Activated naive CD8-positive, alpha-beta T cell treated with anti-CD3 and anti-CD28 coated beads, Interleukin-2, amount 50 U/mL, for 24 hours (primary cell): ENCODE results near the gene RBM23.

Experiments
- ATAC-seq: fragments of 150-1000 bp; cut with Tn5 transposase; one replicate; pipeline ENCODE4 v1.10.0; 2021
- DNase-seq: peaks from one replicate; pipeline ENCODE4 v3.0.0; 2021
- H3K27ac Mint-ChIP-seq: one replicate; pipeline ENCODE4 v1.8.0; 2021; ENCODE audit warnings: mild to moderate bottlenecking, mixed read lengths
- H3K27me3 Mint-ChIP-seq: one replicate; pipeline ENCODE4 v1.8.0; 2021; ENCODE audit warnings: mixed read lengths
- H3K36me3 Mint-ChIP-seq: one replicate; pipeline ENCODE4 v1.8.0; 2021; ENCODE audit warnings: low read depth, mixed read lengths
- H3K4me1 Mint-ChIP-seq: one replicate; pipeline ENCODE4 v1.8.0; 2021; ENCODE audit warnings: mixed read lengths
- H3K4me3 Mint-ChIP-seq: one replicate; pipeline ENCODE4 v1.8.0; 2021; ENCODE audit warnings: mild to moderate bottlenecking, moderate library complexity, mixed read lengths
- H3K9me3 Mint-ChIP-seq: one replicate; pipeline ENCODE4 v1.8.0; 2021; ENCODE audit warnings: mixed read lengths

RBM23 gene

DNA sequence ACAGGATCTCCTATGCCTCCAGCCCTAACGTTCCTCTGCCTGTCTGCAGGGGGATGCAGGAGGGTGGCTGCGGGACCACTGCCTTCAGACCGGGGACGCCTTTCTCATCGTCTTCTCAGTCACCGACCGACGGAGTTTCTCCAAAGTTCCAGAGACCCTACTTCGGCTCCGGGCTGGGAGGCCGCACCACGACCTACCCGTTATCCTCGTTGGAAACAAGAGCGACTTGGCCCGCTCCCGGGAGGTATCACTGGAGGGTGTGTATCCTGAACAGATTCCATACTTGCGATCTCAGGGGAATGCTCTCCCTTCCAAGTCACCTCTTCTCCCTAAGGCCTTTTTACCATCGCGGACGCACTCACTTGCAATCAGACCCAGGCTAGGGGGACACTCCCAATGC, 33.0 kb downstream of the RBM23 start:
- Mint-ChIP-seq H3K4me1 (peaks cover 45% of the 10 kb centered on the region), H3K36me3 (peaks cover 2% of the 10 kb centered on the region), H3K27ac (no peak overlapping the region), H3K27me3 (no peaks in the 10 kb centered on the region), H3K4me3 (peak overlapping the region; percentile 84), H3K9me3 (no peaks in the 10 kb centered on the region)
- no peak for ATAC-seq
- no peak for DNase-seq

DNA sequence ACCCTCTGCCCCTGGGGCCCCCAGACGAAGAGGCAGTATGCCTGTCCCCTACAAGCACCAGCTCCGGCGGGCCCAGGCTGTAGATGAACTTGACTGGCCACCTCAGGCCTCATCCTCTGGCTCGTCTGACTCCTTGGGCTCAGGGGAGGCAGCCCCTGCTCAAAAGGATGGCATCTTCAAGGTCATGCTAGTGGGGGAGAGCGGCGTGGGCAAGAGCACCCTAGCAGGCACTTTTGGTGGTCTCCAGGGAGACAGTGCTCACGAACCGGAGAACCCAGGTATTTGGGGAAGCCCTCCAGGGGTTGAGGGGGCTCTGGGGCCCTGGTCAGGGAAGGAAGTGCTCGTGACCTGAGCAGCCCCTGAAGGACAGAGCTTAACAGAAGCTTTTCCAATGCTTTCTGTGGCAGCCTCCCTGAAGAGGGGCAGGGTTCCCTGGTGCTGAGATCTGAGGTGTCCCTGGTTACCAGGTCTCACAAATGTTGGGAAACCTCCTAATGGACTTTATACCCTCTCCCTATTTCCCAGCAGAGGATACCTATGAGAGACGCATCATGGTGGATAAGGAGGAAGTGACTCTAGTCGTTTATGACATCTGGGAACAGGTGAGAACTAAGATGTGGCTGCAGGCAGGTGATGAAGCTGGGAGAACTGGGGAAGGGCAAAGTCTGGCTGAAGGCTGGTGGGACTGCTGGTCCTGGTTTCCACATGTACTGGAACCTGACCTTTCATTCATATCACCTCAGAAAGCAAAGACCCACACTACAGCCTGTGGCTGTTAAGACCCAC, 34.0 kb downstream of the RBM23 start:
- H3K4me1 Mint-ChIP-seq, result peaks cover 42% of the 10 kb centered on the region
- ATAC-seq (no peak), DNase-seq (no peak)
- H3K36me3 Mint-ChIP-seq, result peaks cover 2% of the 10 kb centered on the region
- no peaks in the 10 kb centered on the region for H3K27me3 Mint-ChIP-seq
- no peaks in the 10 kb centered on the region for H3K9me3 Mint-ChIP-seq
- H3K4me3 Mint-ChIP-seq, result no peak overlapping the region
- H3K27ac Mint-ChIP-seq, result no peak overlapping the region

GRCh38 chr14:22884076-22884737, 34.7 kb downstream of the RBM23 start:
- no peak for DNase-seq
- Mint-ChIP-seq H3K27ac (no peak overlapping the region), H3K27me3 (no peaks in the 10 kb centered on the region), H3K4me1 (peaks cover 42% of the 10 kb centered on the region), H3K4me3 (no peak overlapping the region), H3K9me3 (no peaks in the 10 kb centered on the region), H3K36me3 (peaks cover 2% of the 10 kb centered on the region)
- no peak for ATAC-seq

GRCh38 chr14:22883173-22883976, 35.6 kb downstream of the RBM23 start, which contains the start of gene REM2:
Gene REM2 (plus strand): TSS chr14:22883222. CDS start chr14:22883288, 66 bp downstream.
- Mint-ChIP-seq H3K27me3 (no peaks in the 10 kb centered on the region), H3K27ac (no peak within 1 kb of the TSS), H3K9me3 (no peaks in the 10 kb centered on the region), H3K4me1 (peaks cover 38% of the 10 kb centered on the region), H3K4me3 (no peak within 1 kb of the TSS), H3K36me3 (peaks cover 2% of the 10 kb centered on the region)
- ATAC-seq (no peak), DNase-seq (no peak)

DNA sequence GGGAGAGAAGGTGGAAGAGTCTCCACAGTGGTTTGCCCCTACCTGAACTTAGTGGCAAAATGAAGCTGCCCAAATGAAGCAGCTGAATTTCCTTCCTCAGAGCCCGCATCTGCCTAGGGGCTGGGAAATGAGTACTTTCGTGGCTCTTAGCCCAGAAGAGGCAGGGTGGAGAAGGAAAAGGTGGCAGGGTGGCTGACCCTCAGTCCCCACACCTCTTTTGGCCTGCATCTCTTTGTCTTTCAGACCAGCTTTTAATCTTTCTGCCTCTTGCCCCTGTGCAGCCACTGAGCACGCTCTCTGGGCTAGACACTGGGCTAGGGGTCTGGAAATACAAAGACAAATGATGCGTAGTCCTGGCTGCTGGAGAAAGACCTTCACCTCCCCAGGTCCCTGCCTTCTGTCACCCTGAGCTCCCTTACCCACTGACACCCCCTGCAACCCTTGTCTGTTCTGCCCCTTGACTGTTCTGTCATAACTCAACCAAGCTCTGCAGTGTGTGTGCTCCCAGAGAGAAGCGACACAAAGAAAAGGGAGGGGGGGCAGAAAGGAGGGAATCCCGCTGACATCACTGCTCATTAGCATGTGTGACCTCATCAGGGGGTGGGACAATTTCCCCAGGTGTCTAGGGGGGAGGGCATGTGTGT, 36.3 kb downstream of the RBM23 start:
- Mint-ChIP-seq H3K9me3 (no peaks in the 10 kb centered on the region), H3K36me3 (peaks cover 2% of the 10 kb centered on the region), H3K4me1 (peaks cover 31% of the 10 kb centered on the region), H3K4me3 (no peak overlapping the region), H3K27ac (no peak overlapping the region), H3K27me3 (no peaks in the 10 kb centered on the region)
- peak; percentile 30 for DNase-seq
- no peak for ATAC-seq

DNA sequence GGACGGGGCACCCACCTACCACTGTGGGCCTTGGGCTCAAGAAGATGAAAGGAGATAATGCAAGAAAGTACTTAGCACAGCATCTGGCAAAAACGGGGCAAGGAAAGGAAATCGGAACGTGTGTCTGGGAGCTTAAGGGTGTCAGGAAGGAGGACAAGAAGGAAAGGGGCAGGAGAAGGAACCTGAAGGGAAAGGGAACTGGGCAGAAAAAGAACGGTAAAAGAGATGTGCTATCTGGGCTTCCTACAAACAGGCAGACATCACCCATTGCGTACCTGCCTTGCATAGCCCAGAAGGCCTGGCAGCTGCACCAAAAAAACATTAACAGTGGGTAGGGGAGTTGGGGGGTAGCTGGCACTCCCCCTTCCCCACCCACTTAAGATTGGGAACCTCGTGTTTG, 36.9 kb downstream of the RBM23 start:
- Mint-ChIP-seq H3K4me1 (peaks cover 25% of the 10 kb centered on the region), H3K27ac (no peak overlapping the region), H3K4me3 (no peak overlapping the region), H3K36me3 (peaks cover under 1% of the 10 kb centered on the region), H3K27me3 (no peaks in the 10 kb centered on the region), H3K9me3 (no peaks in the 10 kb centered on the region)
- no peak for ATAC-seq
- DNase-seq, result no peak

DNA sequence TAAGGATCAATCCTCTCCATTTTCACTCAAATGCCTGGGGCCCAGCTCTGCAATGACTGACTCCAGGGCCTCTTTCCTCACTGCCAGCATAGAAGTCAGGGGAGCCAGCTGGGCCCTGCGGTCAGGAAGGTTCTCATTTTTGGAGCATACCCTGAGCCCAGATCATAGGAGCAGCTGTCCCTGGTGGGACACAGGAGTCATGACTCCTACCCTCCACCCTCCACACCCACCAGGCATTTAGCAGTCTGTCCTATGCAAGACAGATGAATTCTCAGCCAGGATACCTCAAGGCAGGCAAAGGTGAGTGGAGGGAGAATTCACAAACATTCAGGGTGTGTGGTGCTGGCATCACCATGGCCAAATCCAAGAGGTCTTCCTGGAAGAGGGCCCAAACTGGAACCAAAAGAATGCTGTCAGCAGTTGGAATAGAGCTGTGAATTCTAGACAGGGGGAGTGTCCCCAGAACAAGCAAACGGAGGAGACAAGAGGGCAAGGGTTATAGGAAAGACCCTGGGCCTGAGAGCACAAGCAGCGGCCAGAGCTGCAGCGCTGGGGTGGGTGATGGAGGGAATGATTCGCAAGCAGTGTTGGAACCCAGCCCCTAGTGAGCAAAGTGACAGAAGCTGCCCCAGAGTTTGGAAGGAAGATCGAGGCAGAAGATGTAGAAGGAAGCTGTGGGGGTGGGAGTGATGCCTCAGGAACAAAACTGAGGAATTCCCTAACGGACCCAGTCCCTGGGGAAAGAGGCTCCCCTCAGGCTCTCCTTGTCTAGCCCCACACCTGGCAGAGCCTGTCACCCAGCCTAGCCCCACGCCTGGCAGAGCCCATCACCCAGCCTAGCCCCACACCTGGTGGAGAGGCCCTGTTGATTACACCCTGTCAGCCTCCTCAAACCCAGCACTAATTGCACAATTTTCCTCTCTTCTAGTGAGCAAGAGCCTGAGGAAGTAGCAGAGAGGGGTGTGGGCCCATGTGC, 40.4 kb downstream of the RBM23 start:
- ATAC-seq (no peak), DNase-seq (no peak)
- H3K4me1 Mint-ChIP-seq, result peaks cover 14% of the 10 kb centered on the region
- H3K27me3 Mint-ChIP-seq, result no peaks in the 10 kb centered on the region
- no peak overlapping the region for H3K4me3 Mint-ChIP-seq
- no peaks in the 10 kb centered on the region for H3K9me3 Mint-ChIP-seq
- H3K27ac Mint-ChIP-seq, result no peak overlapping the region
- peaks cover 5% of the 10 kb centered on the region for H3K36me3 Mint-ChIP-seq

DNA sequence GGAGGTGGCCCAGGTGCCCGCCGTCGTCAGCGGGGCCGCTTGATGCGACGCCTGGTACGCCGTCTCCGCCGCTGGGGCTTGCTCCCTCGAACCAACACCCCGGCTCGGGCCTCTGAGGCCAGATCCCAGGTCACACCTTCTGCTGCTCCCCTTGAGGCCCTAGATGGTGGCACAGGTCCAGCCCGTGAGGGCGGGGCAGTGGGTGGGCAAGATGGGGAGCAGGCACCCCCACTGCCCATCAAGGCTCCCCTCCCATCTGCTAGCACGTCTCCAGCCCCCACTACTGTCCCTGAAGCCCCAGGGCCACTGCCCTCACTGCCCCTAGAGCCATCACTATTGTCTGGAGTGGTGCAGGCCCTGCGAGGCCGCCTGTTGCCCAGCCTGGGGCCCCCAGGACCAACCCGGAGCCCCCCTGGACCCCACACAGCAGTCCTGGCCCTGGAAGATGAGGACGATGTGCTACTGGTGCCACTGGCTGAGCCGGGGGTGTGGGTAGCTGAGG, 41.9 kb downstream of the RBM23 start:
- ATAC-seq, result no peak
- H3K36me3 Mint-ChIP-seq, result peaks cover 6% of the 10 kb centered on the region
- H3K9me3 Mint-ChIP-seq, result no peaks in the 10 kb centered on the region
- H3K27ac Mint-ChIP-seq, result no peak overlapping the region
- DNase-seq, result no peak
- no peaks in the 10 kb centered on the region for H3K27me3 Mint-ChIP-seq
- H3K4me3 Mint-ChIP-seq, result no peak overlapping the region
- peaks cover 15% of the 10 kb centered on the region for H3K4me1 Mint-ChIP-seq

DNA sequence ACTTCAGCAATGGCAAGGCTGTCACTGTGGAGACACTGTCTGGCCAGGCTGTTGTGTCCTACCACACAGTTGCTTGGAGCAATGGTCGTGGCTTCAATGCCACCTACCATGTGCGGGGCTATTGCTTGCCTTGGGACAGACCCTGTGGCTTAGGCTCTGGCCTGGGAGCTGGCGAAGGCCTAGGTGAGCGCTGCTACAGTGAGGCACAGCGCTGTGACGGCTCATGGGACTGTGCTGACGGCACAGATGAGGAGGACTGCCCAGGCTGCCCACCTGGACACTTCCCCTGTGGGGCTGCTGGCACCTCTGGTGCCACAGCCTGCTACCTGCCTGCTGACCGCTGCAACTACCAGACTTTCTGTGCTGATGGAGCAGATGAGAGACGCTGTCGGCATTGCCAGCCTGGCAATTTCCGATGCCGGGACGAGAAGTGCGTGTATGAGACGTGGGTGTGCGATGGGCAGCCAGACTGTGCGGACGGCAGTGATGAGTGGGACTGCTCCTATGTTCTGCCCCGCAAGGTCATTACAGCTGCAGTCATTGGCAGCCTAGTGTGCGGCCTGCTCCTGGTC, 43.1 kb downstream of the RBM23 start:
- ATAC-seq (no peak), DNase-seq (no peak)
- Mint-ChIP-seq H3K36me3 (peaks cover 6% of the 10 kb centered on the region), H3K4me3 (no peak overlapping the region), H3K4me1 (peaks cover 18% of the 10 kb centered on the region), H3K27ac (no peak overlapping the region), H3K9me3 (no peaks in the 10 kb centered on the region), H3K27me3 (no peaks in the 10 kb centered on the region)

DNA sequence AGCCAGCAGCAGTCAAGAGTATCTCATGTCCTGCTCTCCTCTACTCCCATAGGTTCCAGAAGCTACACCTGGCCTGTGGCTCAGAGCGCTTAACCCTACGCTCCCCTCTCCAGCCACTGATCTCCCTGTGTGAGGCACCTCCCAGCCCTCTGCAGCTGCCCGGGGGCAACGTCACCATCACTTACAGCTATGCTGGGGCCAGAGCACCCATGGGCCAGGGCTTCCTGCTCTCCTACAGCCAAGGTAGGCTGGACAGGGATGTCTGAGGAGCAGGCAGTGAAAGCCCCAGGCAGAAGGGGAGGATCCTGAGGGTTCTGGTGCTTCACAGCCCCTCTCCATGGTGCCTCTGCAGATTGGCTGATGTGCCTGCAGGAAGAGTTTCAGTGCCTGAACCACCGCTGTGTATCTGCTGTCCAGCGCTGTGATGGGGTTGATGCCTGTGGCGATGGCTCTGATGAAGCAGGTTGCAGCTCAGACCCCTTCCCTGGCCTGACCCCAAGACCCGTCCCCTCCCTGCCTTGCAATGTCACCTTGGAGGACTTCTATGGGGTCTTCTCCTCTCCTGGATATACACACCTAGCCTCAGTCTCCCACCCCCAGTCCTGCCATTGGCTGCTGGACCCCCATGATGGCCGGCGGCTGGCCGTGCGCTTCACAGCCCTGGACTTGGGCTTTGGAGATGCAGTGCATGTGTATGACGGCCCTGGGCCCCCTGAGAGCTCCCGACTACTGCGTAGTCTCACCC, 43.8 kb downstream of the RBM23 start:
- Mint-ChIP-seq H3K36me3 (peaks cover 6% of the 10 kb centered on the region), H3K9me3 (no peaks in the 10 kb centered on the region), H3K4me1 (peaks cover 24% of the 10 kb centered on the region), H3K4me3 (no peak overlapping the region), H3K27ac (no peak overlapping the region), H3K27me3 (no peaks in the 10 kb centered on the region)
- DNase-seq, result no peak
- ATAC-seq, result no peak

DNA sequence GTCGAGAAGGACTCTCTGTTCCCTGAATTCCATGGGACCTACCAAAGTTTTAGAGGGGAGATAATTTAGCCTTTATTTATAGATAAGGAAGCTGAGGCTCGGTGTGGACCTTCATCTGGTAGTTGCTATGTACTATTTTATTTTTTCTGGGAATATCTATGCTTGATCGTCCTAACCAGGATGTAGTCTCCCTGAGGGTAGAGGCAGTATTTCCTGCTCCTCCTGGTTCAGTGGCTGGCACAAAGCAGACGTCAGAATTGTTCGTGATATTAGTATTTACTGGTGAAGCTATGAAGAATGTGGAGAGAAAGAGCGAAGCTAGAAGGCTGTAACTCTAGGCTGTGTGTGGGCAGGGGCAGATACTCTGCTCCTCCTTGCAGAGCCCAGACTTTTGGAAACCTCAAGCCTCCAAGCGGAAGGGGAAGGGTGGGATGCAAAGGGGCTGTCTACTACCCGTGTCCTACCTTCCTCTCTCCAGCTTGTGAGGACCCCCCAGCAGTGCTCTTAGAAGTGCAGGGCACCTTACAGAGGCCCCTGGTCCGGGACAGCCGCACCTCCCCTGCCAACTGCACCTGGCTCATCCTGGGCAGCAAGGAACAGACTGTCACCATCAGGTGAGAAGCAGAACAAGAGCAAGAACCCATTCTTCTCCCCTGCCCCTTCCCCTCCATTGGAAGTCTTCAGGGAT, 46.0 kb downstream of the RBM23 start:
- H3K4me1 Mint-ChIP-seq, result peaks cover 29% of the 10 kb centered on the region

More for the DNA sequence above, 46.0 kb downstream of the RBM23 start:
- Mint-ChIP-seq H3K27ac (peak overlapping the region; percentile 85), H3K9me3 (no peaks in the 10 kb centered on the region), H3K36me3 (peaks cover 6% of the 10 kb centered on the region), H3K27me3 (no peaks in the 10 kb centered on the region), H3K4me3 (peak overlapping the region; percentile 90)
- DNase-seq (no peak), ATAC-seq (no peak)
